GM23248 (cell line): ENCODE results near the gene HOXA9. TPM values are rescaled to one million over a fixed set of nuclear protein-coding genes. Genes with fewer than 3 reads are reported as not detected.

ENCODE experiments used
- DNase-seq: peaks from one replicate; pipeline ENCODE4 v3.0.0-alpha.2; 2015
- H2AFZ ChIP-seq: fragments of 200-600 bp; sonication (generic); 2 replicates; pipeline ENCODE4 v1.6.1; 2016; ENCODE audit warnings: antibody characterized with exemption
- H3F3A ChIP-seq: fragments of 200-600 bp; sonication (generic); 2 replicates; pipeline ENCODE4 v1.6.1; 2016; ENCODE audit warnings: mild to moderate bottlenecking, antibody characterized with exemption, mixed run types; ENCODE audit not compliant: insufficient read depth
- H3K27ac ChIP-seq: fragments of 200-600 bp; sonication (generic); 2 replicates; pipeline ENCODE4 v1.5.1; 2016; ENCODE audit warnings: mild to moderate bottlenecking
- H3K27me3 ChIP-seq: fragments of 200-600 bp; sonication (generic); replicated peaks from 2 replicates; pipeline ENCODE4 v1.6.1; 2016; ENCODE audit warnings: mild to moderate bottlenecking; ENCODE audit not compliant: insufficient read depth
- H3K36me3 ChIP-seq: fragments of 200-600 bp; sonication (generic); 2 replicates; pipeline ENCODE4 v1.6.1; 2016; ENCODE audit warnings: low read depth, mild to moderate bottlenecking
- H3K4me1 ChIP-seq: fragments of 200-600 bp; sonication (generic); 2 replicates; pipeline ENCODE4 v1.6.1; 2016; ENCODE audit warnings: mild to moderate bottlenecking; ENCODE audit not compliant: insufficient read depth
- H3K4me2 ChIP-seq: fragments of 200-600 bp; sonication (generic); one replicate; pipeline ENCODE4 v1.6.1; 2016; ENCODE audit warnings: mild to moderate bottlenecking; ENCODE audit not compliant: unreplicated experiment
- H3K4me3 ChIP-seq: fragments of 200-600 bp; sonication (generic); 2 replicates; pipeline ENCODE4 v1.5.1; 2016; ENCODE audit warnings: mild to moderate bottlenecking
- H3K79me2 ChIP-seq: fragments of 200-600 bp; sonication (generic); 2 replicates; pipeline ENCODE4 v1.6.1; 2016; ENCODE audit warnings: mild to moderate bottlenecking; ENCODE audit not compliant: insufficient read depth
- H3K9ac ChIP-seq: fragments of 200-600 bp; sonication (generic); 2 replicates; pipeline ENCODE4 v1.6.1; 2016; ENCODE audit warnings: mild to moderate bottlenecking
- H3K9me2 ChIP-seq: fragments of 200-600 bp; sonication (generic); 2 replicates; pipeline ENCODE4 v1.6.1; 2016; ENCODE audit warnings: mixed run types, mild to moderate bottlenecking, moderate library complexity; ENCODE audit not compliant: insufficient read depth
- H3K9me3 ChIP-seq: fragments of 200-600 bp; sonication (generic); one replicate; pipeline ENCODE4 v1.6.1; 2017; ENCODE audit warnings: low read depth
- H4K20me1 ChIP-seq: fragments of 200-600 bp; sonication (generic); 2 replicates; pipeline ENCODE4 v1.6.0; 2016; ENCODE audit not compliant: insufficient read depth
- EZH2 ChIP-seq: fragments of 200-600 bp; sonication (generic); IDR thresholded peaks from 2 replicates; pipeline ENCODE4 v1.6.1; 2018; ENCODE audit warnings: antibody characterized with exemption, mild to moderate bottlenecking; ENCODE audit not compliant: insufficient read depth, poor library complexity, severe bottlenecking
- EZH2phosphoT487 ChIP-seq: fragments of 200-600 bp; sonication (generic); IDR thresholded peaks from 2 replicates; pipeline ENCODE4 v1.6.1; 2018; ENCODE audit warnings: antibody characterized with exemption, moderate library complexity, mild to moderate bottlenecking, low read depth; ENCODE audit not compliant: insufficient read depth
- WGBS, 2 experiments: methylation state at CpG; one replicate each; pipeline ENCODE4 v1.1.6; 2015 to 2017; ENCODE audit warnings: low lambda C conversion rate in 2 of 2, low coverage in 1 of 2; ENCODE audit errors: missing lambda C conversion rate in 2 of 2; 5-methylcytosine and 5-hydroxymethylcytosine counted together
- in situ Hi-C: fragments of 300-500 bp; cut with MboI; formaldehyde crosslinking; loops from 2 replicates; pipeline ENCODE4 v1.15.0; 2020
- polyA plus RNA-seq: library from polyadenylated mRNA; unstranded; fragments of >200 nt; fragmentation: Nextera tagmentation; extraction: Ambion mirVana; gene quantifications from 2 replicates; pipeline ENCODE4 v1.2.1, GENCODE V29; 2016
- total RNA-seq: library from RNA; depleted of rRNA; stranded (reverse); fragments of >200 nt; shearing (Covaris generic); gene quantifications from 2 replicates; pipeline ENCODE4 v1.2.3, GENCODE V29; 2014

HOXA9 gene
- total and polyA plus RNA-seq, 2 experiments from 2014 or later: 28.3 to 43.7 TPM

DNA sequence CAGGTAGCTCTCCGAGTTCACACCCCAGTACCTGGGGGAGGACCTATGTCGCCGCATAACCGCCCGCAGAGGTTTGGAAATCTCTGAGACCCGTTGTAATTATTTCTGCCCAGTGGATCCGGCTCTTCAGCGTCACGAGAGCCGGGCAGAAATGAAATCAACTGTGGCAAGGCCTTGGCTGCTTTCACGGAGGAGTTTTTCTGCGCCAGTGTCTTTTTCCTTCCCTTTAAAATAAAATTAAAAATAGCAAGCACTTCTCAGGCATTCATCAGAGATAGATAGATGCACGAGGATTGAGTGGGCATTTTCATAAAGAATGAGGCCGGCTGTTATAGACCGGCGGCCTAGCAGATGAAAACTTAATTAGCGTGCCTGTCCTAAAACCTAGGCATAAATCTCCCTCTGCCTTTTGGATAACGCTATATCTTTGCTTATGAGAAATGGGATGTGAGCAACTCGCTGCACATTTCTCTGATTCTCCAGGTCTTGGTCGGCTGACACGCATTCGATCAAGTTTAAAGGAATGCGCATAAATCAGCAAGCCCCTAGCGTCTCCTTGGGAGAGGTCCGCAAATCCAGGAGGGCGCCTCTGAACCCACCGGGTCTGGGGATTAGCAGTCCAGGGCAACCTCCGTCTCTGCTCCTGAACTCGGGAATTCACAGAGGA lies 28.1 kb upstream of the HOXA9 start:
- Histone ChIP-seq H3K79me2 (no peaks in the 10 kb centered on the region), H3K36me3 (no peaks in the 10 kb centered on the region), H3K27me3 (0 out of 2 replicates have a peak, but pooled peaks cover 10% of the 10 kb centered on the region), H2AFZ (peak overlapping the region; percentile 84), H3K9me3 (no peaks in the 10 kb centered on the region), H3K9me2 (no peaks in the 10 kb centered on the region), H3K4me2 (peak overlapping the region; percentile 83), H3K27ac (no peak overlapping the region), H3F3A (peaks cover 5% of the 10 kb centered on the region; the same call in 1 of the 2 replicates), H3K4me1 (no peaks in the 10 kb centered on the region), H3K9ac (peak overlapping the region; percentile 74), H3K4me3 (peak overlapping the region; percentile 74), H4K20me1 (no peaks in the 10 kb centered on the region)
- TF ChIP-seq EZH2phosphoT487 (no peak), EZH2 (no peak)
- no peak for DNase-seq
- in situ Hi-C loops: loop anchor here (10.0 kb wide), 1 partner anchor 901 kb away; no protein-coding TSS in a partner anchor
- WGBS, 2 experiments: 93 to 94% methylated on average over 28 to 29 of the region's 29 CpGs

- H3F3A ChIP-seq: peaks cover 5% of the 10 kb centered on the region; the same call in 1 of the 2 replicates
- H4K20me1 ChIP-seq: no peaks in the 10 kb centered on the region
- H3K27ac ChIP-seq: no peak overlapping the region
- peak overlapping the region; percentile 83 for H3K4me2 ChIP-seq
- H3K4me3 ChIP-seq: peak overlapping the region; percentile 74
- in situ Hi-C loops: loop anchor here (10.0 kb wide), 1 partner anchor 902 kb away; no protein-coding TSS in a partner anchor
- H2AFZ ChIP-seq: peak overlapping the region; percentile 84
- H3K9me2 ChIP-seq: no peaks in the 10 kb centered on the region
- 14 to 18% methylated on average over 63 to 65 of the region's 78 CpGs for WGBS, 2 experiments
- no peak for TF ChIP-seq EZH2phosphoT487
- no peak for TF ChIP-seq EZH2
- 0 out of 2 replicates have a peak, but pooled peaks cover 5% of the 10 kb centered on the region for H3K27me3 ChIP-seq
- peak overlapping the region; percentile 74 for H3K9ac ChIP-seq
- H3K36me3 ChIP-seq: no peaks in the 10 kb centered on the region
- no peaks in the 10 kb centered on the region for H3K4me1 ChIP-seq
- peak; percentile 66 for DNase-seq
- H3K9me3 ChIP-seq: no peaks in the 10 kb centered on the region
- no peaks in the 10 kb centered on the region for H3K79me2 ChIP-seq
Observed at GRCh38 chr7:27192546-27193334, 27.4 kb upstream of the HOXA9 start.

DNA sequence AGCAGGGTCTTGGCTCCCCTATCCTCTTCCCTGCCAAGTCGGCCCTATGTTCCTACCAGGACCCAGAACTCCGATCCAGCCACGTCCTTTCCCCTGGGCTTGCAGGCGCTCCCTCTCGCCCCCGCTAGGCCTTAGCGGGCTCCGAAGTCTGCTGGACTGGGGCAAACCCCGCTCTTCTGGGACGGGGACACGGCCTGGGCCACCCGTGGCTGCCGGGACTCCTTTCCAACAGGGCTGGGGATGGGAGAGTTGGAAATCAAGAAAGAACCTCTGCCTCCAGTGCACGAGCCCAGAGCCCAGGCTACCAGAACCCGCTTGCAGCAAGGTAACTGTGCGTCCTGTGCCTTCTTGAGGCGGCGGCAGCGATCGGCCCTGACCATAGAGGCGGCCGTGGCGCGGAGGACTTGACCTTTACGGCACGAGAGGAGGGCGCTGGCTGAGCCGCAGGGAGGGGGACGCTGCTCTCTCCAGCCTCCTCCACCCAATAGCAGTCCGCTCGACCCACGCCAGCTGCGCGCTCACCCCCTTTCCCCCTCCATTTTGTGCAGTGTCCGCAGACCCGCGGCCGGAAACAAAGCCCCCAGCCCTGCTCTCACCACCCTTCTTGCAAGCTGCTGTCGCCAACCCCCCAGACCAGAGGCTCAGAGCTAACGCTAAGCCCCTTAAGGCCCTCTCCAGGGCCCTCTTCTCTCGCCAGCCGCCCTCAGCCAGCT lies 26.7 kb upstream of the HOXA9 start:
- Histone ChIP-seq H3K9me2 (no peaks in the 10 kb centered on the region), H3K79me2 (no peaks in the 10 kb centered on the region), H3F3A (peaks cover 2% of the 10 kb centered on the region; the same call in 1 of the 2 replicates), H3K4me3 (peak overlapping the region; percentile 74), H3K4me2 (peak overlapping the region; percentile 83), H2AFZ (peak overlapping the region; percentile 84), H3K36me3 (no peaks in the 10 kb centered on the region), H3K27me3 (no peaks in the 10 kb centered on the region), H3K9me3 (no peaks in the 10 kb centered on the region), H3K9ac (peak overlapping the region; percentile 74), H3K27ac (no peak overlapping the region), H3K4me1 (no peaks in the 10 kb centered on the region), H4K20me1 (no peaks in the 10 kb centered on the region)
- TF ChIP-seq EZH2phosphoT487 (no peak), EZH2 (no peak)
- in situ Hi-C loops: loop anchor here (10.0 kb wide), 1 partner anchor 903 kb away; no protein-coding TSS in a partner anchor
- no peak for DNase-seq
- 90 to 94% methylated on average over 35 to 42 of the region's 42 CpGs for whole genome bisulfite sequencing, 2 experiments
